ACHN (cell line): Measurements from ENCODE around the gene ELOVL7.
"Not testable (repeated sequence)": the region's sequence is repeated elsewhere in the genome, so short reads cannot be mapped to it uniquely, and the experiment has no call there.

Experiments used
- DNase-seq: peaks from one replicate; pipeline ENCODE4 v3.0.0-alpha.2; 2015
- in situ Hi-C: cut with HindIII; loops from 2 replicates; pipeline ENCODE4 v1.10.0; 2017; ENCODE audit warnings: low sequenced_read_pairs, low pct_ligation_motif_present, low pct_unique_long_range_greater_than_20kb

The ELOVL7 gene

DNA sequence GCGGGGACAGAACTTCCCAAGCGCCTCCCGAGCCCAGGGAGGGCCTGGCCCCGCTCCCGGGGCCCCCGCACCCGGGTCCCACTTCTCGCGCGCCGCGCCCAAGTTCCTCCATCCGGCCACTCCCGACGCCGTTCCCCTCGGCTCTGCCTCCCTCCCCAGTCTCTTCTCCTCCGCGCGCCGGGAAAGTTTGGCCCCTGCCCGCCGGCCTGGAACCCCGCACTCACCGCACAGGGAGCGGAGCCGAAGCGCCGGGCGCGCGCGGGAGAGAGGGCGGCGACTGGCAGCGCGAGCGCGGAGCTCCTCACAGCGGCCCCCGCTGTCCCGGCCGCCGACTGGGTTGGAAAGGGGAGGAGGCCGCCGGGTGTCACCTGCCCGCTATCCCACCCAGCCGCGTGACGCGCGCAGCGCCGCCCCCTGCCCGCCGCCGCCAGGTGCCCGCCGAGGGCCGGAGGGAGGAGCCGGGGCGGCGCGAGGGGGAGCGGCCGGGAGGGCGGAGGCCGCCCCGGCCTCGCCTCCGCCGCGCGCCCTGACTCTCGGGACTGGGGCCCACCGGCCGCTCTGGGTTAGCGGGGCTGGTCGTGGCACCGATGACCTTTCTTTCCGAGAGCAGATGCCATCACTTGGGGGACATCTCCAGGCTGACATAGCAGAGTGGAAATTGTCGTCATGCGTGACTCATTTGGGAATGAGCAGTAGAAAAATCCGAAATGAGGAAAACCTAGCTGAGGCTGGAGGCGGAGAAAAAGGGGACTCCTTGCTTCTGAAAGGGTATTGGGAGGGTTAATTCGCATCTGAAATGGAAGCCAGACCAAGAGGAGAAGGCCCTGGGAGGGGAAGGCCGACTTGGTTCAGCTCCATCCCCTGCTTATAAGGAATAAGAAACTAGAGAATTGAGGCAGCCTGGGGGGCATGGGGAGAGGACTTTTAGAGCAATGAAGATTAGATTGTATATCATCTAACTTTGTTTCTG, at the start of gene ELOVL7:
Gene ELOVL7 (minus strand): TSS at position 334 of the 970 bp plus-strand sequence. CDS start 56,872 bp downstream, outside the sequence.
- DNase-seq, result peak; percentile 63
- in situ Hi-C loops, result no loop called here

DNA sequence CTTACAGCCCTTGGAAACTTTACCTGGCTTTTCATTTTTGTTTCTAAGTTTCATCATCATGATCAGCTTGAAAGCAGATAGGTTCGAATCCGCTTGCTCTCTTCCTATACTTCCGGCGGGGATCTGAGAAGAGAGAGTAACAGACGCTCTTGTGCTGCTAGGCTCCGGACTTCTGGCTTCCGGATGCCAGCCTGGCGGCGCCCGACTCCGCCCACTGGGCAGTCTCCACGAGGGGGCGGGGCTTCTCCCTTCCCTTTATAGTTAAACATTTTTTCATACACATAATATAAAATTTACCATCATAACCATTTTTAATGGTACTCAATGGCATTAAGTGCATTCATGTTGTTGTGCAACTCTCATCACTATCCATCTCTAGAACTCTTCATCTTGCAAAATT, 49.5 kb upstream of the ELOVL7 start:
- DNase-seq, result no peak
- in situ Hi-C loops, result no loop called here

DNA sequence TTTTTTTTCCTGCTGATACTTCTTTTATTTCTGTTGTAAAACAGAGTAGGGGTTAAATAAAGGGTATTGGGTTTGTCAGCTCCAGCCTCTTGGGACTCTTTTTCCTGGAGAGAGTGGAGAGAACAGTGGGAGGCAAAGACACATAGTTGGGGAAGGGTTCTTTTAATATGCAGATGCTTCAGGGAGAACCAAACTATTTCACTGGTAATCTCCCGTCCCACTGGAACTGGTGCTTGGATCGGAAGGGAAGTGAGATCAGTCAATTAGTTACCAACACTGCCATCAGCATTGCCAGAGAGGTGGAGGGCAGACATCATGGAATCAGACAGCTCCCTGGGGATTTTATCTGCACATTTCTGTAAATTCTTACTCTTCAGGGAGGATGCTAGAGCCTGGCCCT, 47.6 kb upstream of the ELOVL7 start:
- DNase-seq, result no peak

GRCh38 chr5:60888359-60889061, 44.4 kb upstream of the ELOVL7 start:
- DNase-seq, result no peak
- in situ Hi-C loops, result no loop called here

More for the DNA sequence above, 47.6 kb upstream of the ELOVL7 start:
- in situ Hi-C loops, result no loop called here

- DNase-seq, result no peak
- in situ Hi-C loops, result no loop called here
Observed at GRCh38 chr5:60887746-60888145, 43.7 kb upstream of the ELOVL7 start.

DNA sequence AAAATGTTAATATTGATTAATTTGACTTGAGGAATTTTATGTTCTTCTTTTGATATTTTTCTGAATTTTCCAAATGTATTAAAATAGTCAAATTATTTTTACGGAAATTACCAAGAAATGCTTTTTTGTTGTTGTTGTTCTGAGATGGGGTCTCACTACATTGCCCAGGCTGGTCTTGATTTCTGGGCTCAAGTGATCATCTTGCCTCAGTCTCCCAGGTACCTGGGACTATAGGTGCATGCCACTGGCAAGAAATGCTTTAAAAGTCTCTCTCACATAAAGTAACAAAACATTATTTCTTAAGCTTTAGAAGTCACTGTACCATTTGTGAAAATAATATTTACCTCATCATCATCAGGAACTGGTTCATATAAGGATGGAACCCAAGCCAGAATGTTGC, 43.0 kb upstream of the ELOVL7 start:
- in situ Hi-C loops, result no loop called here
- no peak for DNase-seq

- in situ Hi-C loops, result no loop called here
- DNase-seq, result no peak
Observed at GRCh38 chr5:60886158-60886557, 42.1 kb upstream of the ELOVL7 start.

GRCh38 chr5:60883229-60883628, 39.2 kb upstream of the ELOVL7 start:
- in situ Hi-C loops, result no loop called here
- peak; percentile 52 for DNase-seq

DNA sequence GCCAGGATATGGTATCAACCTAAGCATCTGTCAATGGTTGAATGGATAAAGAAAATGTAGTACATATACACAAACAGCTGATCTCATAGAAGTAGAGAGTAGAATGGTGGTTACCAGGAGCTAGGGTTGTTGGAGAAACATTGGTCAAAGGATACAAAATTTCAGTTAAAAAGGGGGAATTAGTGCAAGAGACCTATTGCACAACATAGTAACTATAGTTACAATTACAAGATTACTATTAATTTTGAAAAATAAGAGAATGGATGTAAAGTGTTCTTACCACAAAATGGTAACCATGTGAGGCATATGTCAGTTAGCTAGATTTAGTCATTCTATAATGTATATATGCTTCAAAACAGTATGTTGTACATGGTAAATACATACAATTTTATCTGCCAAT, 28.8 kb upstream of the ELOVL7 start:
- no peak for DNase-seq
- in situ Hi-C loops, result no loop called here

GRCh38 chr5:60870857-60871256, 26.8 kb upstream of the ELOVL7 start:
- DNase-seq, result no peak
- in situ Hi-C loops, result no loop called here

DNA sequence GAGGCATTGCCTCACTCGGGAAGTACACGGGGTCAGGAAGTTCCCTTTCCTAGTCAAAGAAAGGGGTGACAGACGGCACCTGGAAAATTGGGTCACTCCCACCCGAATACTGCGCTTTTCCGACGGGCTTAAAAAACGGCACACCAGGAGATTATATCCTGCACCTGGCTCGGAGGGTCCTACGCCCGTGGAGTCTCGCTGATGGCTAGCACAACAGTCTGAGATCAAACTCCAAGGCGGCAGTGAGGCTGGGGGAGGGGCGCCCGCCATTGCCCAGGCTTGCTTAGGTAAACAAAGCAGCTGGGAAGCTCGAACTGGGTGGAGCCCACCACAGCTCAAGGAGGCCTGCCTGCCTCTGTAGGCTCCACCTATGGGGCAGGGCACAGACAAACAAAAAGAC, 16.5 kb upstream of the ELOVL7 start:
- in situ Hi-C loops, DNase-seq: not testable (repeated sequence)

- in situ Hi-C loops, result no loop called here
- no peak for DNase-seq
Observed at GRCh38 chr5:60856066-60856465, 12.0 kb upstream of the ELOVL7 start.

- DNase-seq, result no peak
- in situ Hi-C loops, result no loop called here
Observed at GRCh38 chr5:60852940-60853339, 8.9 kb upstream of the ELOVL7 start.

DNA sequence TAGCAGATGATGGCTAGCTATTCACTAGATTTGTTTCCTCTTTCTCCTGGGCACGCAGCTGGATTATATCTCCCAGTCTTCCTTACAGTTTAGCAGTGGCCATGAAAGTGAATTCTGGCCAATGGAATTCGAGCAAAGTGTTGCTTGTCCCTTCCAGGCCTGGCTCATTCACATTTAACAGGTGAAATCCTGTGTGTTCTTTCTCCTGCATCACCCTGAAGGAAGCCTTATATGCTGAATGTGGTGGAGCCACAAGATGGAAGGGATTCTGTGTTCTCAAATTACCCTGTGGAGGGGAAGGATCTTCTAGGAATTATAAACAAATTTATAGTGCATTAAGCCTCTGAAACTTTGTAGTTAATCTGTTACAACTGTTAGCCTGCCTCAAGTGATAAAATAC, 8.2 kb upstream of the ELOVL7 start:
- DNase-seq, result no peak
- in situ Hi-C loops, result no loop called here

DNA sequence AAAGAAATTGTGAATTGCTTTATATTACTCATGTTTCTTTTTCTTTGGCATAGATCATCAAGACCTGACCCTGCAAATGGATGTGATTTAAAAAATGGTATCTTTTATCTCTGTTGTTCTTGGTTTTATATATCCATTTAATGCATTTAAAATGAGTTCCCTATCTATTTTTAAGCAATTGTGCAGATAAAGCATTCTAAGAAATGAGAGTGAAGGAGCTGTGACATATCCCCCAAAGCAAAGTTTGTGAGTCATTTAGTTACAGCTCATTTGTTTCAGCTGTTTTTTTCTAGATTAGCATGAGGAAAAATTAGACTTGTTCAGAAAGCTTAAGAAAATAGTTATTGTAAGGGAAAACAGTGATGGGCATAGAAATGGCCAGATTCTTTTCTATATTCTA, 7.6 kb upstream of the ELOVL7 start:
- DNase-seq, result no peak
- in situ Hi-C loops, result no loop called here

GRCh38 chr5:60846298-60846697, 2.2 kb upstream of the ELOVL7 start:
- DNase-seq, result no peak
- in situ Hi-C loops, result no loop called here

DNA sequence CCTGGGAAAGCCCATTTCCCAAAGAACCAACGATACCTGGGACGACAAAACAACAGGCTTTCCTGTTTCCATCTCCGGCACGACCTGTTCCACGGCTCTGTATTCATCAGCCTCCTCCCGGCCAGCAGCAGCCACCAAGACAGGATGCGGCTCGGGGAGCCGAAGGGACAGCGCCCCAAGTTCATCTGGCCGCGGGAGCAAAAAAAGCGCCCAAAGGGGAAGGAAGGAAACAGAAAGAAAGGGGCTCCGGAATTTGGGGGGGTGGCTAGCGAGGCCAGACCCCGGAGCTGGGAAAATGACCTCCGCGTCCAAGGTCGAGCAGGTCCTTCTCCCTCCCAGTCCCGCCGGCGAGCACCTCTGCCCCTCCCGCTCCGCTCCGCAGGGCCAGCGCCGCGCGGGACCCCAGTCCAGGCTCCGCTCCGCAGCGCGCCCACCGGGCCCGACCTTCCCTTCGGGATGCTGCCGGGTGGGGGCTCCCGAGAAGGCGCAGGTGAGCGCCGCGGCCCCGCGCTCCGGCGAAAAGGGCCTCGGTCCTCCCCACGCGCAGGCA, 608 bp downstream of the ELOVL7 start:
- in situ Hi-C loops, result no loop called here
- peak; percentile 37 for DNase-seq

GRCh38 chr5:60842871-60843385, 1.1 kb downstream of the ELOVL7 start:
- in situ Hi-C loops, result no loop called here
- no peak for DNase-seq

DNA sequence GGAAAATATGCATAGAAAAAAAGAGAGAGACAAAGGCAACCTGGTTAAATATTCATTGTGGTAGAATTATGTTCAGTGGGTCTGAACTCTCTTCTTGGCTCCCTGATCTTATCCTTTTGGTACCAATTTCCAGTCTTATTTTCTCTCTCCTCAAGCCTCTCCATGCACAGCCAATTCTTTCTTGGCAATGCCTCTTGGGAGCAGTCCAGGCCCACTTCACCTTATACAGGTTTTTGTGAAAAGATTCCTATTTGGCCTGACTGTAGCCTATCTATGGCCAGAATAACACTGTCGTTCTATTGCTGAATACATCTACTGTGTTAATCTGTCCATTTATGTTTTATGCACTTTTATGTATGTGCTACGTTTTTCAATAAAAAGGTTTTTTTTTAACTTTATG, 2.7 kb downstream of the ELOVL7 start:
- in situ Hi-C loops, result no loop called here
- DNase-seq, result no peak
